GM18858 (cell line): ENCODE results near the gene PRKAG2.

ENCODE experiments used
- ATAC-seq: cut with Tn5 transposase; IDR thresholded peaks from one replicate; pipeline ENCODE4 v1.9.1; 2021; ENCODE audit not compliant: unreplicated experiment

Gene PRKAG2

DNA sequence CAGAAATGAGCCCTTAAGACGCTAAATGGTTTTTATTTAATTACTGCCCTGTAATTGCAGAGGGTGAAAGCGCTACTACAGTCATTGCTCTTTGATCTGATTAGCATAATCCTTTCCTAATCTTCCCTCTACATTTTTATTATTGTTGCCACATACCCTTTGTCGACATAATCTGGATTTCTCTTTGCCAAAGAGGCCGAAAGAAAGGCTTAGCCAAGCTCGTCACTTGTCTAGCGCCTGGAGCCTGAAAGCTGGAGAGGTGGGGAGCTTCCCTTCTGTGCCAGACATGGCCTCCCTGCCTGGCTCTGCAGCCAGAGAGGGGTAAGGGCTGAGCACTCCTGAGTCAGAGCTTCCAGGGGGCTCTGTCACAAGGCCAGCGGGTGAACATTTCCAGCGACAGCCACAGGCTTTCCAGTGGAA is 145.9 kb downstream of the PRKAG2 start:
- no peak for ATAC-seq

DNA sequence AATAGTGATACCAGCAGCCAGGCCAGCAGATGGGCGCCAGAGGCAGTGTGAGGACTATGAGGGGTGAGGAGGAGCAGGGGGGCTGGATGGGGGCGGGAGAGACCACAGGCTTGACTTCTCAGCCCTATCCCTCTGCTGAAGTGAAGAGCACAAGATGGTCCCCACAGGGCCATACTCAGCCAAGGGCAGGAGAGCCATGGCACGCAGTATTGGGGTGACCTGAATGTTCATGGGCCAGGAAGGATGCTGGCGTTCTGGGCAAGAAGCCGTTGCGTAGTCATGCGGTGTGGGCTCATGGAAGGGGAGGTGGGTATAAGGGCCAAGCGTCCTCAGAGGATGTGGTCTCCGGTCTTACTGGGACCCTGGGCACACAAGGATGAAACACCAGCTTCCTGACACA is 146.3 kb downstream of the PRKAG2 start:
- no peak for ATAC-seq

DNA sequence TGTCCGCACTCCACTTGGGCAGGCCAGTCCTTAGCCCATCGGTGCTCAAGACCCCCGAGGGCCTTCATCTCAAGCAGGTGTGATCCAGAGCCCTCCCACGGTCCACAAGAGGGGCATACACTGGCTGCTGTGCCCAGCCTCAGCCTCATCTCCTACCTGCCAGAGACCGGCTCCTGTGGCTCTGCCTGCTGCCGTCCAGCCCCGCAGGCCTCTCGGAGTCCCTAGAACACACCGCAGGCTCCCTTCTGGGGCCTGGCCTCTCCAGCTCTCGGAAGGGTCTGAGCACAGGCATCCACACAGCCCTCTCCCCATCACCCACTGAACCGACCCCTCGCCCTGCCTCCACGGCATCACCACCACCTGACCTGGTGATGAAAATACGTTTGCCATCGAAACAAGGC is 147.4 kb downstream of the PRKAG2 start:
- no peak for ATAC-seq

GRCh38 chr7:151728746-151729145 is 148.2 kb downstream of the PRKAG2 start:
- ATAC-seq, result no peak

DNA sequence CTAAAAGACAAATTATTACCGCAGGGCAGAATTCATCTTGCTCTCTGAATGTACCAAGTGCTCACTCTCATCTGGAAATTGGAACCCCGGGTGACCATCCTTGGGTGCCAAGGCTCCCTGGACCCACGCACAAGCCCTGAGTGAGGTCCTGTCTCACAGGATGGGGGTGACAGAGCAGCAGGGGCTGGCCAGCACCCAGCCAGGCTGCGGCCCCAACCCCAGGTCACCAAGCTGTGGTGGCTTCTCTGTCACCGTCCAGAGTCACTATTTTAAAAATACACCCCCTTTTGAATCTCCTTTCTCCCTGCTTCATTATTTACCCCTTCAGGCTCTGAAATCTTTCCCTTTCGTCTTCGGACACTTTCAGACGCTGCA is 148.6 kb downstream of the PRKAG2 start:
- no peak for ATAC-seq

DNA sequence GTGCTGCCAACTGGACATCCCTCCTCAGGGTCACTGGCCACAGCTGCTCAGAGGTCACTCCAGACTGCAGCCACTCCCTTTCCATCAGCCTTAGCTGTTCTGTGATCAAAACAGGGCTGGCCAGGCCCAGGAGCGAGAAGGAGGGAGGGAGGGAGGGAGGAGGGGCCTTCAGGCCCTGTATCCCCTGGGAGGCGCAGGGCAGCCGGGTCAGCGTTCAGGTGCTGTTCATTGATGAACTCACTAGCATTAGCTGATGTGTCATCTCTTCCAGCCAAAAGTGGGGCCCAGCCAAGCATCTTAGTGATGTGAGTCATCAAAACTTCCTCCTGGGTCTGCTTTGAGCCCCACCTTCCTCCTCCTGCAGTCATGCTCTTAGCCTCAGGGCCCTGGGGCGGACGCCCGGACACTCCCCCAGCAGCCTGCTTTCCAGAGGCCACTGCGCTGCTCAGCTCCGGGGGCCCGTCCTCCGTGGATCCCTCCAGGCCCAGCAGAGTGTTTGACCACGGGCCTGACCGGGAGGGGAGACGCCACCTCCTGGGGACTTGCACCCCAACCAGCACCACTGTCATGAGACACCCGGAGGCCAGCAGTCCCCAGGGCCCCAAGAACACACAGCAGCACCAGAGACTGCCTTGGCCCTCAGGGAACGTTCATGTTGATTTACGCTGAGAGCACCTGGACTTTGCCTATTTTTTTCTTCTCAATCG is 149.2 kb downstream of the PRKAG2 start:
- ATAC-seq, result peak; percentile 68

GRCh38 chr7:151726652-151727578 is 150.0 kb downstream of the PRKAG2 start:
- no peak for ATAC-seq

DNA sequence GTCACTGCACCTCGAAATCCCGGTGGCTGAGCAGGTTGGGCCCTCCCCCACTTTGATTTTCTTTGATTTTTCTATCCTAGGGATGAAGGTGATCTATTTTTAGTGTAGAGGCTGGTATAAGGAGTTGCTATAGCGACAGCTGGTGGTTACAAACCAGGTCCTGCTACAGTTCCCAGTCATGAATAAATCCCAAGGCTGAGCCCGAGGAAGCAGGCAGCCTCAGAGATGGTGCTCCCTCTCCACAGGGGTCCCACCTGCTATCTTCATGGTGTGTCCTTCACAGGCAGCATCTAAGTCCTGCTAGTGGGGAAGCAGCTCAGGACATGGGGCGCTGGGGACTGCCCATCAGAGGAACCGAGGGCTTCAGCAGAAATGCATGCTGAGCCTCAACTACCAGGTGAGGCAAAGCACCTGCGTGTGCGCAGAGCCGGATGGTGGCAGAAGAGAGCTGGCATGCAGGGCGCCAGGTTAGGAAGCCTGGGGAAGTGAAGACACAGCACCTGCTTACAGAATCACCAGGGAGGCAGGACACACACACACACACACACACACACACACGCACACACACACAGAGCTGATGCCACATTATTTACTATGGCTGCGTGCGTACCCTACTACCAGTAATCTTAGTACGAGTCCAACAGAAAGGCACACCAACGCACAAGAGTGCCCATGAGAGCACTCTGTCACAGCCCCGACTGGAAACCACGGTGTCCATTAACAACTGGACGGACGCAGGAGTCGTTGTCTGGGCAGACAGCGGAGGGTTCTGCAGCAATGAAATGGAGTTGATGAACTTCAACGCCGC is 150.9 kb downstream of the PRKAG2 start:
- no peak for ATAC-seq

GRCh38 chr7:151724920-151725584 is 151.9 kb downstream of the PRKAG2 start:
- ATAC-seq, result no peak

DNA sequence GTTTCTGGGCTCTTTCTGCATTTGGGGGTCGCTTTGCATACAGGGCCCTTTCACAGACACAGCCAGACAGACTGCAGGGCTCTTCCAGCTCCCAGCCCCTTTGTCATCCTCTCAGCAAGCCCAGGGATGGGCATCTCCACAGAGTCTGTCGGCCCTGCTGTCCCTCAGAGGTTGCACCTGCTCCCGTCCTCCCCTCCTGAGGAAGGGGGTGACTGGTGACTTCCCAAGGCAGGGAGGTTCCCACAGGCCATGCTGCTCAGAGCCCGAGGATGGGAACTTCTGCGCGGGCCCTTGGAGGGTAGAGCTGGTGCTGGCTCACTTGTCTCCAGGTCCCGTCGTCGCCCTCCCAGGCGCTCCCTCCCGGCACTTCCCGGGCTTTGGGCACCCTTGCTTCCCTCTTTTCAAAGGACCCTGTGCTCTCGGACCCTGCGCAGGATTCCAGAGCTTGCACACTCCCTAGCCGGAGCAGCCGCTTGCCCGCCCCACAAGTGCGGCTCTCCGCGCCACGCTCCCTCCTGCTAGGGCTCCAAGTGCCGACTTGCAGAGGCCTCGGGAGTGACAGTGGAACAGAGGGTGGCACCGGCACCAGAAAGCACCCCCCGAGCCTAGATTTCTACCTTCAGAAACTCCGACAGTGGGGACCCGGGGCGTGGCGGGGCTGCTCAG is 152.5 kb downstream of the PRKAG2 start:
- ATAC-seq, result no peak

GRCh38 chr7:151723321-151723720 is 153.6 kb downstream of the PRKAG2 start:
- ATAC-seq, result no peak

GRCh38 chr7:151722533-151722932 is 154.4 kb downstream of the PRKAG2 start:
- no peak for ATAC-seq

DNA sequence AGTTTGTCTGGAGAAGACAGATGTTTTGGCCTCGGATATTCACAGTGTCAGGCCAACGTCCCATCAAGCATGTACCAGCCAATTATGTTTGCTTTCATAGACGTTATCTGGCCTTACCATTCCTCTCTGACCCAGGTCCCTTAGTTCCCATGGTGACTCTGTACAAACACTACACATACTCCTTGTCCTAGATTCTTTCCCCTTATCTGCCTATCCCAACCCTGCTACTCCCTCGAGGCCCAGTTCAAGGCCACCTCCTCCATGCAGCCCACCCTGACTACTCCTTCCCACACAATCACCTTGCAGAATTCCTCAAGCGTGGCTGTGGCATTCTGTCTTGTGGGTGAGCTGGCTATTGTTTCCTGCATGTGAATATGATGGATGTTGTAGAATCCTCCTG is 155.2 kb downstream of the PRKAG2 start:
- no peak for ATAC-seq

DNA sequence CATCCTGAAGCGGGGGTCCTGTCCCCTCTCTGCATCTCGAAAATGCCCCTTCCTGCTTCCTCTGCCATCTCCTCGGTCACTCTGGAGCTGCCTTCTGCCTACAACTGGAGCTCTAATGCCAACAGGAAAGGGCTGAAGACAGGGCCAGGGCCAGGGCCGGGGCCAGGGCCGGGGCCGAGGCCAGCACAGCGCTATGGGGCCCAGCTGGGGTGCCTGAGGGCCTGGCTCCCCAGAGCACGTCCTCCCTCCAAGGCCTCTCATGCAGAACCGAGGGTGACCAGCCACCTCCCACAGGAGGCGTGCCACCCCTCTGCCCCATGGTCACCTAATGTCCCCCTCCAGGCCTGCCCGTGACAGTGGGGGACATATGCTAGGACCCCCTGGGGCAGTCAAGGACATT is 155.7 kb downstream of the PRKAG2 start:
- ATAC-seq, result no peak

DNA sequence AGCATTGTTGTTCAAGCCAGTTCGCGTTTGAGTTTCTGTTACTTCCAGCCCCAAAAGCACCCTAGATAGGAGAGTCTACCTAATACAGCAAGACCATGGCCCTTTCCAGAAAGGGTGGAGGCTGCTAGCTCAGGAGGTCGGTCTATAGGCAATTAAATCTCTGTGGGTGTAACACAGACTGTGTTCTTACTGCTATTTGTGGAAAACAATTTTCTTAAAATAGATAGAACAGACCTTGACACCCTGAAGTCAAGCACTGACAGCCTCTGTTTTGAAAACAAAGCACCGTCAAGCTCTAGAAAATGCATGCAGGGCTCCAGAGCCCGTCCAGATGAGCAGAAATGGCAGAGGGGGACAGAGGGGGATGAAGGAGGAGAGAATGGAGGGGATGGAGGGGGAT is 156.6 kb downstream of the PRKAG2 start:
- ATAC-seq, result no peak

- no peak for ATAC-seq
Measured at GRCh38 chr7:151719897-151720242, 157.0 kb downstream of the PRKAG2 start.

DNA sequence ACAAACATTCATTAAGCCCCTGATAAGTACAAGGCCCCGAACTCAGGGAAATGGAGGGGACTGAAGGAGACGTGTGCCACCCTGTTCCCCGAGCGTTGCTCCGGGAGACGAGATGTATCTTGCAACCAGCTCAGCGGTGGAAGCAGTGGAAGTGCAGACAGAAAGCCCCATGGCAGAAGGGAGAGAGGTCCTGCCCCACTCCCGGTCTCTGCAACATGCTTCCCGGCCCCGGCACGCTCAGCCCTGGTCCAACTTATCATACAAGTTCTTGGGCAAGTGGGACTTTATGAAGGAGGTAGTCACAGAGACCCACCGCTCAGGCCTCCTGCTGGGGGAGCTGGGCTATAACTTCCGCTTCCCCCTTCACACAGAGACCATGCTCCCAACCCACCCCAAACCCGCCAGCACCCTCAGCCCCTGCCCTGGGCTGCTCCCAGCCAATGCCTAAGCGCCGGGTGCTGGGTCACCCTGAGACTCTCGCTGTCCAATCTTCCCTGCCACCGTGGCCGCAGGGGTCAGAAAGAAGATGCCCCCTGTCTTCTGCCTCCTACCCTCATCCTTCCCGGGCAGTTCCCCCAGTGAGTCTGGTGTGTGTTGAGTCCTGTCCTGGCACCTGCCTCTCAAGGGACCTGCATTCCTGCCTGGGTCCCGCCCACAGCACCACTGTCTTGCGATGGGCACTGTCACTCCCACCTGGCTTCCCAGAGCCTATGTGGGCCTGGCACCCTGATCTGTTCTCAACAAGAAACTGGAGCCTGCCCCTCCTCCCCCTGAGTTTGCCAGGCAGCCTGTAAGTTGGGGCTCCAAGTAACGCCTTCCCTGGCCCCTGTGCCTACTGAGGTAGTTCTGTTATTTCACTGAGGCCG is 157.7 kb downstream of the PRKAG2 start:
- no peak for ATAC-seq

DNA sequence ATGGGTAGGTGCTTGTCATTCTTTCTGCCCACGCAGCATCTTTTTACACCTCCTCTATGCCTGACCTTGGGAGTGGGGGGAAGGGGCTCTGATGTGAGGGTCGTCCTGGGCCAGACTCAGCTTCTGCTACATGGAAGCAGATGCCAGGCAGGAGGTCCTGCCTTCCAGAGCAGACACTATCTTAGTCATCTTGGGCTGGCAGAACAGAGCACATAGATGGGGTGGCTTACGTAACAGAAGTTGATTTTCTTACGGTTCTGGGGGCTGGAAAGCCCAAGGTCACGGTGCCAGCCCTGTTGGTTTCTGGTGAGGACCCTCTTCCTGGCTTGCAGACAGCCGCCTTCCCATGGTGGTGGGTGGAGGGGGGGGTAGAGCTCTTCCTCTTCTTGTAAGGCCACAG is 159.0 kb downstream of the PRKAG2 start:
- no peak for ATAC-seq

GRCh38 chr7:151717415-151717814 is 159.5 kb downstream of the PRKAG2 start:
- ATAC-seq, result no peak

DNA sequence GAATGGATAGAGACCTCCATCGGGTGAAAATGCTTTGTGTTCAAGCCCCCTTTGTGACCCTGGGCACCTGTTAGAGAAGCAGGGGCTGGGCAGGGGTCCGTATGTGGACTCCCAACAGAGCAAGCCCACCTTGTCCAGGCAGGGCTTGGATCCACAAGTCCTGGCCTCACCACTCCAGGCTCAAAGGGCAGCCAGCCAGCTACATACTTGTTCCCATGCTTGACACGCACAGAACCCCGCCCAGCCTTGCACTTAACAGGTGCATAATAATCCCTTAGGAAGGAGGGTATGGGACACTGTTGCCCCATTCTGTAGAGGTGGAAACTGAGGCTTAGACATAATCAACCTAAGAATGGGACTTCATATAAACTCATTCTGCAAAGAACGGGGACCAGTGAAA is 160.6 kb downstream of the PRKAG2 start:
- ATAC-seq, result no peak
